Esophagus squamous epithelium (tissue), 5 donors: ENCODE measurements around the gene OPALIN. TPM values are rescaled to one million over a fixed set of nuclear protein-coding genes. Genes with fewer than 3 reads are reported as not detected.

ENCODE experiments used
- DNase-seq: peaks from one replicate; lab custom pipeline; 2025; lab: John Stamatoyannopoulos, UW
- H3K27ac ChIP-seq, 4 donors: fragments of 200-600 bp; sonication (generic); one replicate each; pipeline ENCODE4 v1.5.1; 2016 to 2019; ENCODE audit warnings: mild to moderate bottlenecking in 1 of 4
- H3K27me3 ChIP-seq, 4 donors: fragments of 200-600 bp; sonication (generic); 1 replicate in 3 of 4; 2 replicates in 1 of 4; pipeline versions ENCODE4 v1.5.1 to v1.6.0; 2017 to 2021; ENCODE audit warnings: antibody characterized with exemption in 1 of 4
- H3K36me3 ChIP-seq, 3 donors: fragments of 200-600 bp; sonication (generic); one replicate each; pipeline ENCODE4 v1.5.1; 2016 to 2019
- H3K4me1 ChIP-seq, 3 donors: fragments of 200-600 bp; sonication (generic); one replicate each; pipeline ENCODE4 v1.5.1; 2017 to 2019
- H3K4me3 ChIP-seq, 4 donors: fragments of 200-600 bp; sonication (generic); 1 replicate in 3 of 4; 2 replicates in 1 of 4; pipeline ENCODE4 v1.5.1; 2016 to 2019; ENCODE audit warnings: mild to moderate bottlenecking in 2 of 4, moderate library complexity in 1 of 4
- H3K9me3 ChIP-seq, 3 donors: fragments of 200-600 bp; sonication (generic); one replicate each; pipeline ENCODE4 v1.5.1; 2016 to 2019
- POLR2A ChIP-seq, 4 donors: fragments of 450-650 bp; IDR thresholded peaks; one replicate each; pipeline ENCODE4 v1.6.1; 2017; ENCODE audit warnings: antibody characterized with exemption in 4 of 4, mild to moderate bottlenecking in 4 of 4, moderate library complexity in 3 of 4
- WGBS, 2 donors: methylation state at CpG; one replicate each; pipeline ENCODE4 v1.1.5; 2018; 5-methylcytosine and 5-hydroxymethylcytosine counted together
- intact Hi-C: fragments of 100-400 bp; cut with DNase I; formaldehyde crosslinking; loops from one replicate; pipeline ENCODE4 v1.15.0; 2022
- total RNA-seq, 4 donors: library from RNA; depleted of rRNA; stranded (reverse); fragments of >200 nt; gene quantifications; one replicate each; pipeline ENCODE4 v1.1.0, GENCODE V29; 2016
- TF ChIP-seq, protein P1 (sequence below), 6 experiments: fragments of 450-650 bp in 4 of 6; fragments of 200-600 bp in 2 of 6; sonication (generic) in 2 of 6; IDR thresholded peaks; one replicate each; pipeline ENCODE4 v1.5.1; 2016 to 2019; ENCODE audit warnings: antibody characterized with exemption in 6 of 6, mild to moderate bottlenecking in 4 of 6, moderate library complexity in 4 of 6
- donor health status: DM: yes; HTN: yes; CAD: no.

OPALIN gene
- total RNA-seq, 4 donors from 2014 or later: not detected

DNA sequence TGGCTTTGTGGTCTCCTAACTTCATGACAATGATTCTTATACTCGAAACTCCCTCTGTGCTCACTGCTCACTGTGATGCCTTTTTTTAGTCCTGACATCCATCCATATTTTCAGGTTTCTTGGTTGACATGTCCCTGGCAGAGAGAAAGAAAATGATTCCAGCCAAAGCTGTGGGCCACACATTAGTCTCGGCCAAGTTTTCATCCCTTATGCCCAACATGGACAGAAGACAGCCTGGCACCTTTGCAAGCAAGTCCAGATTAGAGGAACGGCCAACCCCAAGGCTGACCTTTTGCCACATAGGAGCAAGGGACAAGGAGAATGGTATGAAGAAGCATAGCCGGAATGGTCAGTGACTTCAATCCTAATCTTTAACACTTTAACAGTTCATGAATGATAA, 8.7 kb upstream of the OPALIN start:
- no peak for DNase-seq
- H3K27ac ChIP-seq: no peak overlapping the region
- H3K36me3 ChIP-seq: no peaks in the 10 kb centered on the region
- H3K27me3 ChIP-seq: peaks cover 0 to 22% (median 0%) of the 10 kb centered on the region in 4 donors
- TF ChIP-seq, protein P1, sequence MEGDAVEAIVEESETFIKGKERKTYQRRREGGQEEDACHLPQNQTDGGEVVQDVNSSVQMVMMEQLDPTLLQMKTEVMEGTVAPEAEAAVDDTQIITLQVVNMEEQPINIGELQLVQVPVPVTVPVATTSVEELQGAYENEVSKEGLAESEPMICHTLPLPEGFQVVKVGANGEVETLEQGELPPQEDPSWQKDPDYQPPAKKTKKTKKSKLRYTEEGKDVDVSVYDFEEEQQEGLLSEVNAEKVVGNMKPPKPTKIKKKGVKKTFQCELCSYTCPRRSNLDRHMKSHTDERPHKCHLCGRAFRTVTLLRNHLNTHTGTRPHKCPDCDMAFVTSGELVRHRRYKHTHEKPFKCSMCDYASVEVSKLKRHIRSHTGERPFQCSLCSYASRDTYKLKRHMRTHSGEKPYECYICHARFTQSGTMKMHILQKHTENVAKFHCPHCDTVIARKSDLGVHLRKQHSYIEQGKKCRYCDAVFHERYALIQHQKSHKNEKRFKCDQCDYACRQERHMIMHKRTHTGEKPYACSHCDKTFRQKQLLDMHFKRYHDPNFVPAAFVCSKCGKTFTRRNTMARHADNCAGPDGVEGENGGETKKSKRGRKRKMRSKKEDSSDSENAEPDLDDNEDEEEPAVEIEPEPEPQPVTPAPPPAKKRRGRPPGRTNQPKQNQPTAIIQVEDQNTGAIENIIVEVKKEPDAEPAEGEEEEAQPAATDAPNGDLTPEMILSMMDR (IDR thresholded peaks at IDR 0.05): no peak
- TF ChIP-seq POLR2A (IDR thresholded peaks at IDR 0.05): no peak
- WGBS, 2 donors: 70% methylated on average over 4 of the region's 4 CpGs
- H3K4me3 ChIP-seq: no peak overlapping the region
- intact Hi-C loops: no loop called here
- H3K4me1 ChIP-seq: peaks cover 0 to 8% (median 0%) of the 10 kb centered on the region in 3 donors
- no peaks in the 10 kb centered on the region for H3K9me3 ChIP-seq

DNA sequence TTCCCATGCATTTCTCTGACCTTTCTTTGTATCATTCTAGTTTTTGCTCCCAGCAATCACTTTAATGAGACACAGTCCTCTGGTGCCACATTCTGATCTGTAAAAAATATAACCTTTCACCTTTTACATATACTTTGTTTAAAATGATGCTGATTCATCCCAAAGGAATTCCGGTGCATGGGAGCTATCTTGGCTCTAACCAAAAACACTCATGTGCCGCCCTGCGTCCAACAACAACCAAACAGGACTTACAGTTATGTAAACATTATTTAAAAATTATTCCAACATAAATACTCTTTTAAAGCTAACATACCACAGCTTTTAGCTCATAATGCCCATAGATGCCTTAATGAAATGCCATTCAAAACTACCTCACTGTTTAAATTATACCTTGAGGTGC, 7.7 kb upstream of the OPALIN start:
- DNase-seq: no peak
- Histone ChIP-seq H3K27ac (no peak overlapping the region), H3K4me1 (peaks cover 0 to 8% (median 0%) of the 10 kb centered on the region in 3 donors), H3K9me3 (no peaks in the 10 kb centered on the region), H3K4me3 (no peak overlapping the region), H3K27me3 (peaks cover 0 to 15% (median 0%) of the 10 kb centered on the region in 4 donors), H3K36me3 (no peaks in the 10 kb centered on the region)
- TF ChIP-seq, protein P1 (IDR thresholded peaks at IDR 0.05): no peak
- no peak for TF ChIP-seq POLR2A (IDR thresholded peaks at IDR 0.05)
- intact Hi-C loops: no loop called here
- WGBS, 2 donors: 36 to 57% methylated on average over 3 of the region's 3 CpGs

DNA sequence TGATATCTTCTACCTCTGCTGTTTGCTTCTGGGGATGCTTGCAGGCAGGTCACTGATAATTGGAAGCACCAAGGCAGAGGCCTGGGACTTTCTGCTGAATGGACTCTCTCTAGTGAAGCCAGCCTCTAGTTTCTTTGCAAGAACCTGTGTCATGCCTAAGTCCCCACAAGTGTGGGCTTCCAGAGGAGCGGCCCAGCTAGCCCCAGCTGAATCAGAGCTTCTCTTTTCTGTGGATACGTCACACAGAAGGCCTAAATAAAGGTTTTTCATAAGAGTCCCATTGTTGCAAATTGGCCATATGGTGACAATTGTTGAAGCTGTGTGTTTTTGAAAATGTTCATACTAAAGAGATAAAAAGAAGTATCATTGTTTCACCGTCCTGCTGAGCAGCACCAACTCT, 6.8 kb upstream of the OPALIN start:
- Histone ChIP-seq H3K4me1 (peaks cover 0 to 8% (median 0%) of the 10 kb centered on the region in 3 donors), H3K36me3 (no peaks in the 10 kb centered on the region), H3K27ac (no peak overlapping the region), H3K9me3 (no peaks in the 10 kb centered on the region), H3K27me3 (peaks cover 0 to 14% (median 0%) of the 10 kb centered on the region in 4 donors), H3K4me3 (no peak overlapping the region)
- intact Hi-C loops: no loop called here
- no peak for DNase-seq
- 81 to 91% methylated on average over 3 of the region's 3 CpGs for WGBS, 2 donors
- TF ChIP-seq, protein P1 (IDR thresholded peaks at IDR 0.05): no peak
- no peak for TF ChIP-seq POLR2A (IDR thresholded peaks at IDR 0.05)

DNA sequence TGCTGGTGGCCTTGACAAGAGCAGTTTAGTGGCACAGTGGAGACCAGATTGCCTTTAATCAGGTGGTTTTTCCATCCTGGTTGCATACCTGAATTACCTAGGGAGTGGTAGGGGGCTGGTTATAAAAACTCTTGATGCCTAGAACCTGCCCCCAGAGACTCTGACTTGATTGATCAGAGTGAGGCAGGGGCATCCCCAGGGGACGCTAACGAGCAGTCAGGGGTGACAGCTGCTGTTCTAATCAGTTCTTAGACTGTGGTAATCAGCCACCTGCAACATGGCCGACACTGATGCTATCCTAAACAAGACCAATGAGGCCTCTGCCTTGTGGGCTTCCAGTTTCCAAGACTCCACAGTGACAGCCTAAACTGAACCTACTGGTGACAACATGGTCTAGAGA, 2.0 kb upstream of the OPALIN start:
- 36 to 100% methylated on average over 3 of the region's 3 CpGs for WGBS, 2 donors
- intact Hi-C loops: no loop called here
- no peaks in the 10 kb centered on the region for H3K36me3 ChIP-seq

GRCh38 chr10:96360331-96360730, 1.5 kb upstream of the OPALIN start:
- no peaks in the 10 kb centered on the region for H3K9me3 ChIP-seq
- no peak overlapping the region for H3K4me3 ChIP-seq
- H3K4me1 ChIP-seq: no peaks in the 10 kb centered on the region
- intact Hi-C loops: no loop called here
- no peaks in the 10 kb centered on the region for H3K36me3 ChIP-seq
- WGBS, 2 donors: 85 to 86% methylated on average over 6 of the region's 6 CpGs
- H3K27ac ChIP-seq: no peak overlapping the region
- H3K27me3 ChIP-seq: peaks cover 0 to 43% (median 0%) of the 10 kb centered on the region in 4 donors
- TF ChIP-seq, protein P1 (IDR thresholded peaks at IDR 0.05): no peak
- no peak for DNase-seq

More for the DNA sequence above, 2.0 kb upstream of the OPALIN start:
- Histone ChIP-seq H3K9me3 (no peaks in the 10 kb centered on the region), H3K27me3 (peaks cover 0 to 39% (median 0%) of the 10 kb centered on the region in 4 donors), H3K27ac (no peak overlapping the region), H3K4me3 (no peak overlapping the region), H3K4me1 (no peaks in the 10 kb centered on the region)
- no peak for DNase-seq
- no peak for TF ChIP-seq POLR2A (IDR thresholded peaks at IDR 0.05)
- TF ChIP-seq, protein P1 (IDR thresholded peaks at IDR 0.05): no peak
